DOHH2 (cell line): ENCODE data around the gene CAMSAP1.

Experiments
- H3F3A ChIP-seq: fragments of 200-600 bp; sonication (generic), shearing (Covaris generic); 2 replicates; pipeline ENCODE4 v1.6.0; 2016; ENCODE audit warnings: antibody characterized with exemption, mild to moderate bottlenecking; ENCODE audit not compliant: control insufficient read depth, insufficient read depth
- H3K27ac ChIP-seq: fragments of 200-600 bp; sonication (generic); 2 replicates; pipeline ENCODE4 v1.5.1; 2014; ENCODE audit warnings: low read depth, mild to moderate bottlenecking, low read length, moderate library complexity
- H3K27me3 ChIP-seq: fragments of 200-600 bp; sonication (generic); 2 replicates; pipeline ENCODE4 v1.6.1; 2014; ENCODE audit warnings: mild to moderate bottlenecking, low read length, mixed read lengths; ENCODE audit not compliant: control insufficient read depth
- H3K36me3 ChIP-seq: fragments of 200-600 bp; sonication (generic); 2 replicates; pipeline ENCODE4 v1.6.1; 2014; ENCODE audit warnings: mild to moderate bottlenecking, low read length, moderate library complexity, mixed read lengths; ENCODE audit not compliant: control insufficient read depth
- H3K4me1 ChIP-seq: fragments of 200-600 bp; sonication (generic); 2 replicates; pipeline ENCODE4 v1.6.1; 2014; ENCODE audit warnings: mild to moderate bottlenecking, low read length, mixed read lengths; ENCODE audit not compliant: control insufficient read depth
- H3K4me2 ChIP-seq: fragments of 200-600 bp; sonication (generic); 2 replicates; pipeline ENCODE4 v1.6.0; 2014; ENCODE audit warnings: mild to moderate bottlenecking, low read length, moderate library complexity
- H3K4me3 ChIP-seq: fragments of 200-600 bp; sonication (generic); 2 replicates; pipeline ENCODE4 v1.5.1; 2014; ENCODE audit warnings: mild to moderate bottlenecking, low read length, mixed read lengths
- H3K79me2 ChIP-seq: fragments of 200-600 bp; sonication (generic); 2 replicates; pipeline ENCODE4 v1.6.1; 2014; ENCODE audit warnings: mild to moderate bottlenecking, low read length, mixed read lengths; ENCODE audit not compliant: control insufficient read depth
- H3K9me2 ChIP-seq: fragments of 200-600 bp; sonication (generic); replicated peaks from 2 replicates; pipeline ENCODE4 v1.6.1; 2014; ENCODE audit warnings: mild to moderate bottlenecking, low read length, mixed read lengths; ENCODE audit not compliant: control insufficient read depth
- H3K9me3 ChIP-seq: fragments of 200-600 bp; sonication (generic); 2 replicates; pipeline ENCODE4 v1.6.1; 2014; ENCODE audit warnings: antibody characterized with exemption, low read length, mixed read lengths; ENCODE audit not compliant: control insufficient read depth, insufficient read depth
- H4K20me1 ChIP-seq: fragments of 200-600 bp; sonication (generic); 2 replicates; pipeline ENCODE4 v1.6.0; 2014; ENCODE audit warnings: low read depth, mild to moderate bottlenecking, antibody characterized with exemption, low read length, moderate library complexity; ENCODE audit not compliant: control insufficient read depth, insufficient read depth
- EZH2phosphoT487 ChIP-seq: fragments of 200-600 bp; sonication (generic); IDR thresholded peaks from 2 replicates; pipeline ENCODE4 v1.6.1; 2017; ENCODE audit warnings: borderline replicate concordance, mild to moderate bottlenecking, antibody characterized with exemption, low read length, moderate library complexity, mixed read lengths
- TF ChIP-seq, protein P1 (sequence below): fragments of 200-600 bp; sonication (generic); IDR thresholded peaks from one replicate; pipeline ENCODE4 v1.5.1; 2014; ENCODE audit warnings: antibody characterized with exemption, mild to moderate bottlenecking, low read depth, low read length; ENCODE audit not compliant: poor library complexity, severe bottlenecking

The CAMSAP1 gene

GRCh38 chr9:135885100-135885853 lies 22.1 kb downstream of the CAMSAP1 start:
- Histone ChIP-seq H4K20me1 (peaks cover 42% of the 10 kb centered on the region; the same call in 1 of the 2 replicates), H3K79me2 (peaks cover 93% of the 10 kb centered on the region), H3K4me3 (no peak overlapping the region), H3K36me3 (no peaks in the 10 kb centered on the region), H3K4me1 (peaks cover 20% of the 10 kb centered on the region), H3K9me2 (no peaks in the 10 kb centered on the region), H3F3A (no peaks in the 10 kb centered on the region), H3K27me3 (no peaks in the 10 kb centered on the region), H3K9me3 (no peaks in the 10 kb centered on the region), H3K4me2 (no peak overlapping the region), H3K27ac (no peak overlapping the region)
- no peak for TF ChIP-seq EZH2phosphoT487
- TF ChIP-seq, protein P1, sequence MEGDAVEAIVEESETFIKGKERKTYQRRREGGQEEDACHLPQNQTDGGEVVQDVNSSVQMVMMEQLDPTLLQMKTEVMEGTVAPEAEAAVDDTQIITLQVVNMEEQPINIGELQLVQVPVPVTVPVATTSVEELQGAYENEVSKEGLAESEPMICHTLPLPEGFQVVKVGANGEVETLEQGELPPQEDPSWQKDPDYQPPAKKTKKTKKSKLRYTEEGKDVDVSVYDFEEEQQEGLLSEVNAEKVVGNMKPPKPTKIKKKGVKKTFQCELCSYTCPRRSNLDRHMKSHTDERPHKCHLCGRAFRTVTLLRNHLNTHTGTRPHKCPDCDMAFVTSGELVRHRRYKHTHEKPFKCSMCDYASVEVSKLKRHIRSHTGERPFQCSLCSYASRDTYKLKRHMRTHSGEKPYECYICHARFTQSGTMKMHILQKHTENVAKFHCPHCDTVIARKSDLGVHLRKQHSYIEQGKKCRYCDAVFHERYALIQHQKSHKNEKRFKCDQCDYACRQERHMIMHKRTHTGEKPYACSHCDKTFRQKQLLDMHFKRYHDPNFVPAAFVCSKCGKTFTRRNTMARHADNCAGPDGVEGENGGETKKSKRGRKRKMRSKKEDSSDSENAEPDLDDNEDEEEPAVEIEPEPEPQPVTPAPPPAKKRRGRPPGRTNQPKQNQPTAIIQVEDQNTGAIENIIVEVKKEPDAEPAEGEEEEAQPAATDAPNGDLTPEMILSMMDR = no peak

GRCh38 chr9:135884328-135885035 lies 22.9 kb downstream of the CAMSAP1 start:
- H3K4me3 ChIP-seq = no peak overlapping the region
- H3K9me2 ChIP-seq = no peaks in the 10 kb centered on the region
- H3K4me2 ChIP-seq = no peak overlapping the region
- H3K27ac ChIP-seq = no peak overlapping the region
- peaks cover 44% of the 10 kb centered on the region; the same call in 1 of the 2 replicates for H4K20me1 ChIP-seq
- H3K79me2 ChIP-seq = peaks cover 90% of the 10 kb centered on the region
- TF ChIP-seq, protein P1 = no peak
- TF ChIP-seq EZH2phosphoT487 = no peak
- no peaks in the 10 kb centered on the region for H3K27me3 ChIP-seq
- no peaks in the 10 kb centered on the region for H3K36me3 ChIP-seq
- H3K4me1 ChIP-seq = peaks cover 20% of the 10 kb centered on the region
- H3F3A ChIP-seq = no peaks in the 10 kb centered on the region
- H3K9me3 ChIP-seq = no peaks in the 10 kb centered on the region

DNA sequence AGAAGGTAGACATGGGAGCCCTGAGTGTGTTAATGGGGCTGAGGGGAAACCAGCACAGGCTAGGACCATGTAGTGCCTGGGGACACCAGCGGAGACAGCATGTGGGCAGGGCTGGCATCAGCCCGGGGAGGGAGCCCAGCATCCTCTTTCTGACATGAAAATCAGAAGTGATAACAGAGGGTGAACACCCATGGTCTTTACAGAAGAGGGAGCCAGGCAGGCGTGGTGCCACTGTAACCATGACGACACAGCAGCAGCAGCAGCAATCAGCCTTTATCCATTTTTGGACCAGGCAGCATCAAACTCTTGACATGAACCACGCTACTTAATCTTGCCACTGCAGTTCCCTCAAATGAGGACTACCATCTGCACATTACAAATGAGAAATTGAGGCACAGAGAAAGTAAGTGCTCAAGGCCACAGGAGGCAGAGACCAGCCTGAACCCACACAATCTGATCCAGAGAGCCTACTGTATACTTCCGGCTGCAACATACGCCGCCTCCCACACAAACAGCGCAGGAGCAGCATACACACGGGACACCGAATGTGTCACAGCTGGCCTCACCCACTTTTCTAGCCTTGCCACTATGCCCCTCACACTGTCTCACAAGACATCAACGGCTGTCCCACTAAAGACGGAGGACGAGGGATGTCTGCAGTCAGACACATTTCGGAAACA lies 23.8 kb downstream of the CAMSAP1 start:
- Histone ChIP-seq H3K4me2 (no peak overlapping the region), H3K79me2 (peaks cover 90% of the 10 kb centered on the region), H3K9me3 (no peaks in the 10 kb centered on the region), H3K4me3 (no peak overlapping the region), H4K20me1 (peaks cover 40% of the 10 kb centered on the region), H3K27ac (no peak overlapping the region), H3K9me2 (no peaks in the 10 kb centered on the region), H3K4me1 (peaks cover 15% of the 10 kb centered on the region), H3F3A (no peaks in the 10 kb centered on the region), H3K36me3 (no peaks in the 10 kb centered on the region), H3K27me3 (no peaks in the 10 kb centered on the region)
- TF ChIP-seq, protein P1 = no peak
- TF ChIP-seq EZH2phosphoT487 = no peak
